WTC11 (cell line): ENCODE data around the gene EEF1AKMT3. TPM values are rescaled to one million over a fixed set of nuclear protein-coding genes. Genes with fewer than 3 reads are reported as not detected.
A peak's percentile ranks its signal among the peaks of the same experiment; 100 is the strongest.

Experiments used
- ATAC-seq: fragments of 200-7000 bp; cut with Tn5 transposase; 2 replicates; pipeline ENCODE4 v1.10.0; 2021; ENCODE audit warnings: mild to moderate bottlenecking, moderate library complexity
- CTCF ChIA-PET: fragments of 300-600 bp; sonication (Branson Sonifier 250); formaldehyde crosslinking; loops from one replicate; lab custom pipeline; 2021; ENCODE audit warnings: antibody characterized with exemption; lab: Charles Lee
- POLR2A ChIA-PET: fragments of 350-600 bp; sonication (Branson Sonifier 250); formaldehyde crosslinking; loops from one replicate; lab custom pipeline; 2021; ENCODE audit warnings: antibody characterized with exemption; lab: Charles Lee
- DNase-seq: peaks from one replicate; pipeline ENCODE4 v3.0.0; 2021; ENCODE audit warnings: low spot score
- H3K27ac Mint-ChIP-seq: 2 replicates; pipeline ENCODE4 v1.8.0; 2021; ENCODE audit warnings: mixed read lengths
- H3K27me3 Mint-ChIP-seq: 2 replicates; pipeline ENCODE4 v1.8.0; 2021; ENCODE audit warnings: low read depth, mild to moderate bottlenecking, moderate library complexity, mixed read lengths
- H3K36me3 Mint-ChIP-seq: 2 replicates; pipeline ENCODE4 v1.8.0; 2021; ENCODE audit warnings: mixed read lengths
- H3K4me1 Mint-ChIP-seq: 2 replicates; pipeline ENCODE4 v1.8.0; 2022; ENCODE audit warnings: mixed read lengths
- H3K4me3 Mint-ChIP-seq: 2 replicates; pipeline ENCODE4 v1.8.0; 2021; ENCODE audit warnings: mild to moderate bottlenecking, moderate library complexity, mixed read lengths
- H3K9me3 Mint-ChIP-seq: 2 replicates; pipeline ENCODE4 v1.8.0; 2021; ENCODE audit warnings: mixed read lengths
- CREM ChIP-seq: sonication (generic); formaldehyde crosslinking; IDR thresholded peaks from 2 replicates; pipeline ENCODE4 v1.8.1; 2022; ENCODE audit warnings: mild to moderate bottlenecking, missing genetic modification reagents, moderate library complexity
- E2F1 ChIP-seq: sonication (generic); formaldehyde crosslinking; IDR thresholded peaks from 2 replicates; pipeline ENCODE4 v1.8.0; 2022; ENCODE audit warnings: mild to moderate bottlenecking, missing genetic modification reagents
- E2F5 ChIP-seq: sonication (generic); formaldehyde crosslinking; IDR thresholded peaks from 2 replicates; pipeline ENCODE4 v1.8.1; 2022; ENCODE audit warnings: mild to moderate bottlenecking, moderate library complexity, missing genetic modification reagents
- ERG ChIP-seq: fragments of 250-450 bp; sonication (Bioruptor Pico); IDR thresholded peaks from 2 replicates; pipeline ENCODE4 v1.8.0; 2021; ENCODE audit warnings: mild to moderate bottlenecking
- FOXK1 ChIP-seq: sonication (generic); formaldehyde crosslinking; IDR thresholded peaks from 2 replicates; pipeline ENCODE4 v1.8.0; 2022; ENCODE audit warnings: mild to moderate bottlenecking, moderate library complexity, missing genetic modification reagents
- JAZF1 ChIP-seq: fragments of 250-450 bp; sonication (Bioruptor Pico); IDR thresholded peaks from 2 replicates; pipeline ENCODE4 v1.9.0; 2021; ENCODE audit warnings: moderate library complexity, mild to moderate bottlenecking, inconsistent platforms
- MYBL2 ChIP-seq: sonication (generic); formaldehyde crosslinking; IDR thresholded peaks from 2 replicates; pipeline ENCODE4 v1.8.1; 2023; ENCODE audit warnings: mild to moderate bottlenecking, moderate library complexity, missing genetic modification reagents
- NFE2L1 ChIP-seq: sonication (generic); formaldehyde crosslinking; IDR thresholded peaks from 2 replicates; pipeline ENCODE4 v1.8.1; 2023; ENCODE audit warnings: missing genetic modification reagents
- OVOL2 ChIP-seq: fragments of 250-450 bp; sonication (Bioruptor Pico); IDR thresholded peaks from 2 replicates; pipeline ENCODE4 v1.9.0; 2021; ENCODE audit warnings: mild to moderate bottlenecking, borderline replicate concordance
- SOX15 ChIP-seq: fragments of 250-450 bp; sonication (Bioruptor Pico); IDR thresholded peaks from 2 replicates; pipeline ENCODE4 v1.9.0; 2021; ENCODE audit warnings: mild to moderate bottlenecking
- ZNF219 ChIP-seq: sonication (generic); formaldehyde crosslinking; IDR thresholded peaks from 2 replicates; pipeline ENCODE4 v1.8.0; 2023; ENCODE audit warnings: missing genetic modification reagents, mild to moderate bottlenecking, borderline replicate concordance
- ZNF232 ChIP-seq: sonication (generic); formaldehyde crosslinking; IDR thresholded peaks from 2 replicates; pipeline ENCODE4 v1.8.0; 2022; ENCODE audit warnings: mild to moderate bottlenecking, missing genetic modification reagents
- total RNA-seq: library from RNA; stranded (reverse); gene quantifications from 3 replicates; pipeline ENCODE4 v1.2.3, GENCODE V29; 2021
- TF ChIP-seq, protein P1 (sequence below): fragments of 250-450 bp; sonication (Bioruptor Pico); IDR thresholded peaks from 2 replicates; pipeline ENCODE4 v1.9.0; 2021; ENCODE audit warnings: mild to moderate bottlenecking, borderline replicate concordance
- TF ChIP-seq, protein P2 (sequence below): fragments of 200-600 bp; IDR thresholded peaks from 2 replicates; pipeline ENCODE4 v1.8.0; 2022; ENCODE audit warnings: antibody characterized with exemption

EEF1AKMT3 gene
- total RNA-seq, 1 experiment from 2014 or later: 3.2 TPM

- ChIA-PET POLR2A (interaction anchor here (0.9 to 1.7 kb wide), 4 partner anchors 11 to 34 kb away, joined by 3 to 6 read pairs (median 4); partner anchors contain the start of genes CDK4, EEF1AKMT3 and METTL1), CTCF (interaction anchor here (0.5 to 6.6 kb wide), 16 partner anchors 8 to 495 kb away, joined by 3 to 146 read pairs (median 6); partner anchors contain the start of genes B4GALNT1 and OS9)
Measured at GRCh38 chr12:57737467-57738460, 34.6 kb upstream of the EEF1AKMT3 start.

More at GRCh38 chr12:57737467-57738460, 34.6 kb upstream of the EEF1AKMT3 start:
- peak; percentile 54 for DNase-seq
- TF ChIP-seq SOX15 (CRISPR knock-in tag): no peak
- no peak for TF ChIP-seq ERG (CRISPR knock-in tag)
- TF ChIP-seq CREM (CRISPR knock-in tag): no peak
- TF ChIP-seq, protein P1, sequence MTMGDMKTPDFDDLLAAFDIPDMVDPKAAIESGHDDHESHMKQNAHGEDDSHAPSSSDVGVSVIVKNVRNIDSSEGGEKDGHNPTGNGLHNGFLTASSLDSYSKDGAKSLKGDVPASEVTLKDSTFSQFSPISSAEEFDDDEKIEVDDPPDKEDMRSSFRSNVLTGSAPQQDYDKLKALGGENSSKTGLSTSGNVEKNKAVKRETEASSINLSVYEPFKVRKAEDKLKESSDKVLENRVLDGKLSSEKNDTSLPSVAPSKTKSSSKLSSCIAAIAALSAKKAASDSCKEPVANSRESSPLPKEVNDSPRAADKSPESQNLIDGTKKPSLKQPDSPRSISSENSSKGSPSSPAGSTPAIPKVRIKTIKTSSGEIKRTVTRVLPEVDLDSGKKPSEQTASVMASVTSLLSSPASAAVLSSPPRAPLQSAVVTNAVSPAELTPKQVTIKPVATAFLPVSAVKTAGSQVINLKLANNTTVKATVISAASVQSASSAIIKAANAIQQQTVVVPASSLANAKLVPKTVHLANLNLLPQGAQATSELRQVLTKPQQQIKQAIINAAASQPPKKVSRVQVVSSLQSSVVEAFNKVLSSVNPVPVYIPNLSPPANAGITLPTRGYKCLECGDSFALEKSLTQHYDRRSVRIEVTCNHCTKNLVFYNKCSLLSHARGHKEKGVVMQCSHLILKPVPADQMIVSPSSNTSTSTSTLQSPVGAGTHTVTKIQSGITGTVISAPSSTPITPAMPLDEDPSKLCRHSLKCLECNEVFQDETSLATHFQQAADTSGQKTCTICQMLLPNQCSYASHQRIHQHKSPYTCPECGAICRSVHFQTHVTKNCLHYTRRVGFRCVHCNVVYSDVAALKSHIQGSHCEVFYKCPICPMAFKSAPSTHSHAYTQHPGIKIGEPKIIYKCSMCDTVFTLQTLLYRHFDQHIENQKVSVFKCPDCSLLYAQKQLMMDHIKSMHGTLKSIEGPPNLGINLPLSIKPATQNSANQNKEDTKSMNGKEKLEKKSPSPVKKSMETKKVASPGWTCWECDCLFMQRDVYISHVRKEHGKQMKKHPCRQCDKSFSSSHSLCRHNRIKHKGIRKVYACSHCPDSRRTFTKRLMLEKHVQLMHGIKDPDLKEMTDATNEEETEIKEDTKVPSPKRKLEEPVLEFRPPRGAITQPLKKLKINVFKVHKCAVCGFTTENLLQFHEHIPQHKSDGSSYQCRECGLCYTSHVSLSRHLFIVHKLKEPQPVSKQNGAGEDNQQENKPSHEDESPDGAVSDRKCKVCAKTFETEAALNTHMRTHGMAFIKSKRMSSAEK (CRISPR knock-in tag): no peak
- TF ChIP-seq JAZF1 (CRISPR knock-in tag): no peak
- TF ChIP-seq FOXK1 (CRISPR knock-in tag): no peak
- TF ChIP-seq OVOL2 (CRISPR knock-in tag): no peak
- TF ChIP-seq, protein P2, sequence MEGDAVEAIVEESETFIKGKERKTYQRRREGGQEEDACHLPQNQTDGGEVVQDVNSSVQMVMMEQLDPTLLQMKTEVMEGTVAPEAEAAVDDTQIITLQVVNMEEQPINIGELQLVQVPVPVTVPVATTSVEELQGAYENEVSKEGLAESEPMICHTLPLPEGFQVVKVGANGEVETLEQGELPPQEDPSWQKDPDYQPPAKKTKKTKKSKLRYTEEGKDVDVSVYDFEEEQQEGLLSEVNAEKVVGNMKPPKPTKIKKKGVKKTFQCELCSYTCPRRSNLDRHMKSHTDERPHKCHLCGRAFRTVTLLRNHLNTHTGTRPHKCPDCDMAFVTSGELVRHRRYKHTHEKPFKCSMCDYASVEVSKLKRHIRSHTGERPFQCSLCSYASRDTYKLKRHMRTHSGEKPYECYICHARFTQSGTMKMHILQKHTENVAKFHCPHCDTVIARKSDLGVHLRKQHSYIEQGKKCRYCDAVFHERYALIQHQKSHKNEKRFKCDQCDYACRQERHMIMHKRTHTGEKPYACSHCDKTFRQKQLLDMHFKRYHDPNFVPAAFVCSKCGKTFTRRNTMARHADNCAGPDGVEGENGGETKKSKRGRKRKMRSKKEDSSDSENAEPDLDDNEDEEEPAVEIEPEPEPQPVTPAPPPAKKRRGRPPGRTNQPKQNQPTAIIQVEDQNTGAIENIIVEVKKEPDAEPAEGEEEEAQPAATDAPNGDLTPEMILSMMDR: no peak
- no peak for TF ChIP-seq NFE2L1 (CRISPR knock-in tag)
- no peak for TF ChIP-seq MYBL2 (CRISPR knock-in tag)
- TF ChIP-seq E2F5 (CRISPR knock-in tag): no peak
- TF ChIP-seq ZNF232 (CRISPR knock-in tag): no peak
- no peak for TF ChIP-seq ZNF219 (CRISPR knock-in tag)
- no peak for TF ChIP-seq E2F1 (CRISPR knock-in tag)
- H3K27me3 Mint-ChIP-seq: peaks cover 95% of the 10 kb centered on the region
- H3K4me1 Mint-ChIP-seq: peaks cover 28% of the 10 kb centered on the region
- ATAC-seq: peak; percentile 2; the same call in 1 of the 2 replicates
- no peaks in the 10 kb centered on the region for H3K36me3 Mint-ChIP-seq
- no peaks in the 10 kb centered on the region for H3K9me3 Mint-ChIP-seq
- H3K27ac Mint-ChIP-seq: no peak overlapping the region
- H3K4me3 Mint-ChIP-seq: peak overlapping the region; percentile 75; the same call in 1 of the 2 replicates
